Fibroblast of pulmonary artery (primary cell): ENCODE measurements around the gene TPM3.
A peak's percentile ranks its signal among the peaks of the same experiment; 100 is the strongest.
"Not testable (repeated sequence)": the region's sequence is repeated elsewhere in the genome, so short reads cannot be mapped to it uniquely, and the experiment has no call there.

Experiments
- DNase-seq: peaks from one replicate; pipeline ENCODE4 v3.0.0-alpha.2; 2010; ENCODE audit warnings: low read depth
- H3K4me3 ChIP-seq: replicated peaks from 2 replicates; pipeline ENCODE4 v1.5.1; 2011; ENCODE audit warnings: low read depth, mild to moderate bottlenecking, control low read depth, low read length, moderate library complexity
- TF ChIP-seq, protein P1 (sequence below): IDR thresholded peaks from 2 replicates; pipeline ENCODE4 v1.5.1; 2011; ENCODE audit warnings: mild to moderate bottlenecking, control low read depth, low read length, inconsistent platforms; ENCODE audit errors: missing control alignments

TPM3 gene

DNA sequence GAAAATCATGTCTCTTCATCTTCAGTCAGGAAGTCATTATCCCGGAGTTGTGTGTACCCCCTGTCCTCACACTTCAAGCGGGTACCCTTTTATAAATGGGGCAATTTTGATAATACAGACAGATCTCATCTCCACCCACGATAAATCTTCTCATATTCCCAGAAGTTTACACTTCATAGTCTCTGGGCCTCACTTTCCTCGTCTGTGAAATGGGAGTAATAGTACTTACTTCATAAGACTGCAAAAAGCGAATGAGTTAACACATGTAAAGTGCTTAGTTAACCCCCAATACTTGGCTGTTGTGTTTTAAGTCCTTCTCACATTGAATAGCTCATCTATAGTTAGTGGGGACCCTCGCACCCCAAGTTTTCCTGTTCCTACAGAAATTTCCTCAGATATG, 37.8 kb downstream of the TPM3 start:
- H3K4me3 ChIP-seq: no peak overlapping the region
- TF ChIP-seq, protein P1, sequence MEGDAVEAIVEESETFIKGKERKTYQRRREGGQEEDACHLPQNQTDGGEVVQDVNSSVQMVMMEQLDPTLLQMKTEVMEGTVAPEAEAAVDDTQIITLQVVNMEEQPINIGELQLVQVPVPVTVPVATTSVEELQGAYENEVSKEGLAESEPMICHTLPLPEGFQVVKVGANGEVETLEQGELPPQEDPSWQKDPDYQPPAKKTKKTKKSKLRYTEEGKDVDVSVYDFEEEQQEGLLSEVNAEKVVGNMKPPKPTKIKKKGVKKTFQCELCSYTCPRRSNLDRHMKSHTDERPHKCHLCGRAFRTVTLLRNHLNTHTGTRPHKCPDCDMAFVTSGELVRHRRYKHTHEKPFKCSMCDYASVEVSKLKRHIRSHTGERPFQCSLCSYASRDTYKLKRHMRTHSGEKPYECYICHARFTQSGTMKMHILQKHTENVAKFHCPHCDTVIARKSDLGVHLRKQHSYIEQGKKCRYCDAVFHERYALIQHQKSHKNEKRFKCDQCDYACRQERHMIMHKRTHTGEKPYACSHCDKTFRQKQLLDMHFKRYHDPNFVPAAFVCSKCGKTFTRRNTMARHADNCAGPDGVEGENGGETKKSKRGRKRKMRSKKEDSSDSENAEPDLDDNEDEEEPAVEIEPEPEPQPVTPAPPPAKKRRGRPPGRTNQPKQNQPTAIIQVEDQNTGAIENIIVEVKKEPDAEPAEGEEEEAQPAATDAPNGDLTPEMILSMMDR: no peak
- no peak for DNase-seq

DNA sequence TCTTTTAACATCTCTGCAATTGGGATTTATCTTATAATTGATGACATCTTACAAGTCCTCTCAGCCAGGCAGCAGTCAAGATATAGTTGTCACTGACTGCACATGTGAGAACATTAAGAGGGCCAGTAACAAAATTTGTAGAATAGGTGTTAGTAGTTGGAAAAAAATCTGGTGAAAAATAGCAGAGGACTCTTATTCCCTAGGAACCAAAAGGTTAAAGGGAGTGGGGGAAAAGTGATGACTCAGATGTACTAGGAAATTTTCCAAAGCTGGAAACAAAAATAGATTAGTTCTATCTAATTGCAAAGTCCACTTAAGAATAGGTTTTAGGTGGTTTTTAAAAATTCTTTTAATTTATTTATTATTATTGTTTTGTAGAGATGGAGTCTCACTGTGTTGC, 40.6 kb downstream of the TPM3 start:
- no peak overlapping the region for H3K4me3 ChIP-seq
- TF ChIP-seq, protein P1: no peak
- DNase-seq: peak; percentile 43

DNA sequence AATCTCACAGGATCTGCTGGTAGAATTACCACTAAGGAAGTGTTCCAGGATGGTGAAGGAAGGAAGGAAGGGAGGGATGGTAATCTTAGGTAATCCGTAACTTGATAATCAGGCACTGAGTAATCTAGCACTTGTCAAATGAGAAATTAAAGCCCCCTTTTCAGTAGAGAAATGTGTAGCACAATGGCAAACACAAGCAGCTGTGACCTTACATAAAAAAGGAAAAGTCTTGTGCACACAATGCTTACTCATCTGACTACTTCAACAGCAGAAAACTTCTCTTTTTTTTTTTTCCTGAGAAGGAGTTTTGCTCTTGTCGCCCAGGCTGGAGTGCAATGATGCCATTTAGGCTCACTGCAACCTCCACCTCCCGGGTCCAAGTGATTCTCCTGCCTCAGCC, 43.1 kb downstream of the TPM3 start:
- DNase-seq: peak; percentile 21
- TF ChIP-seq, protein P1: no peak
- no peak overlapping the region for H3K4me3 ChIP-seq

DNA sequence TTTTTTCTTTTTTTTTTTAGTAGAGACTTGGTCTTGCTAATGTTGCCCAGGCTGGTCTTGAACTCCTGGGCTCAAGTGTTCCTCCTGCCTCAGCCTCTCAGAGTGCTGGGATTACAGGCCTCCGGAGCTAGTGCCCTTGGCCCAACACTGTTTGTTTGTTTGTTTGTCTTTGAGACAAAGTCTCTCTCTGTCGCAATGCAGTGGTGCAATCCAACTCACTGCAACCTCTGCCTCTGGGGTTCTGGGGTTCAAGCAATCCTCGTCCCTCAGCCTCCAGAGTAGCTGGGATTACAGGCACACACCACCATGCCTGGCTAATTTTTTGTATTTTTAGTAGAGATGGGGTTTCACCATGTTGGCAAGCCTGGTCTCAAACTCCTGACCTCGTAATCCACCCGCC, 44.4 kb downstream of the TPM3 start:
- DNase-seq, H3K4me3 ChIP-seq: not testable (repeated sequence)

DNA sequence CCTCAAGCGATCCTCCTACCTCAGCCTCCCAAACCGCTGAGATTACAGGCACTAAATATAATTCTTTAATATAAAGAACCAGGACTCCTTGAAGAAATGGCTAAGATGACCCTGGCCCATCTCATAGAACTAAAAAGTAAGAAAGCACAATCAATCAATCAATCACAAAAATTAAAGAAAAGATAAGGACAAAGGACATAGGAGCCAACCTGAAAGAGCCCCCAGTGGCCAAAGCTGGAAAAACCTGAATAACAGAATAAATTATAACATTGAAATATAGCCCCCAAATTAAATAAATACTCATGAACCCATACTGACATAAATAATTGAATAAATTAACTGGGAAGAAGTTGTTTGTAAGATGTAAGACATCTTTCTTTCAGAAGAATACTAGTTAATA, 45.9 kb downstream of the TPM3 start:
- H3K4me3 ChIP-seq: no peak overlapping the region
- no peak for DNase-seq
- TF ChIP-seq, protein P1: peak; percentile 51

DNA sequence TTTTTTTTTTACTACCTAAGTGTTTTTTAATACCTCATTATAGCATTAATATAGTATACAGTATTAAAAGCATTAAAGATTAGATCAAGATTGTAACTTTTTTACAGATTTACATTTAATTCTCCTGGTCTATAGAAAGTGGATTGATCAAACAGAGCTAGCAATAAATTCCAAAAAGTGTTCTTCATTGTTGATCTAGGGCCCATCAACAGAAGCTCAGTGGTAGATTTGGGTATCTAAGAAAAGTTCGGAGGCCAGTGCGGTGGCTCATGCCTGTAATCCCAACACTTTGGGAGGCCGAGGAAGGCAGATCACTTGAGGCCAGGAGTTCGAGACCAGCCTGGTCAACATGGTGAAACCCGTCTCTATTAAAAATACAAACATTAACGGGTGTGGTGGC, 49.5 kb downstream of the TPM3 start:
- DNase-seq: no peak
- TF ChIP-seq, protein P1: no peak
- H3K4me3 ChIP-seq: no peak overlapping the region

DNA sequence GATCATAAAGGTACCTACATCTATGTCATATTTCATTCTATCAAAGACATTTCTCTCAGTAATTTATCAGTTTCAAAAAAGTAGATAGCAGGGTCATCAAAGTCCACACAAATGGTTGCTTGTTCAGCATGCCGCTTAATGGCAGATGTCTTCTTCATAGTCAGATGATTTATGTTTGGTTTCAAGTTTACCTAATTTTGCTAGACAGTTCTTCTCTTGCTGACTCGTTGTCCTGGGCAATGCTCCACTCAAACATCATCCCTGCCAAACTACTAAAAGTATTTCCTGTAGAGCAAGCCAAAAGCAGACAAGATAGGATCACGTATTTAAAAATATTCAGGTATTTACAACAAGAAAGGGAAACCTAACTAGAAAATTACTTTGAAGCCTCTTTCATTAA, 50.7 kb downstream of the TPM3 start:
- no peak overlapping the region for H3K4me3 ChIP-seq
- TF ChIP-seq, protein P1: no peak
- DNase-seq: peak; percentile 58

DNA sequence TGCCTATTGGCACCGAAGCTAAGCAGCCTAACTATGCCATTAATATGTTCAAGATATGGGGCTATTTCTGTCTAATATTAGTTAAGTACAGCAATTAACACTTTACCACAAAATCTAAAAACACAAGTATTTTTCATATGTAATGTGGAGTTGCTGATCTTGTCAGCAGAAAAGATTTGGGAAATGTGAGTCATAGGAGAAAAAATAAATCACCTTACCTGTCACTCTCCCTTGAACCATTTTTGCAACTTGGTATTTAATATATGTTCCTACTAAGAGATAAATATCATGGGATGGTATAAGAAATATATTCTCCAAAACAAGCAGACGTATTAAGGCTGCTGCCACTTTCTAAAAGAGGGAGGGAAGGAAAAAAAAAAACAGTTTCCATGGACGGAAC, 54.0 kb downstream of the TPM3 start:
- TF ChIP-seq, protein P1: no peak
- H3K4me3 ChIP-seq: no peak overlapping the region
- DNase-seq: no peak
